Subcutaneous adipose tissue (tissue), 4 donors: Measurements from ENCODE around the gene MYO18B. TPM values are rescaled to one million over a fixed set of nuclear protein-coding genes. Genes with fewer than 3 reads are reported as not detected.

Source experiments
- CTCF ChIP-seq: fragments of 450-650 bp; IDR thresholded peaks from one replicate; pipeline ENCODE4 v1.5.1; 2016; ENCODE audit warnings: low read depth, mild to moderate bottlenecking, control low read depth, antibody characterized with exemption, moderate library complexity
- total RNA-seq, 4 donors: library from RNA; depleted of rRNA; stranded (reverse); fragments of >200 nt; gene quantifications; one replicate each; pipeline ENCODE4 v1.1.0, GENCODE V29; 2016

Gene MYO18B
- total RNA-seq, 4 donors from 2014 or later = under 0.01 TPM; not detected in 3

GRCh38 chr22:25956801-25957200, 214.8 kb downstream of the MYO18B start:
- TF ChIP-seq CTCF = no peak

DNA sequence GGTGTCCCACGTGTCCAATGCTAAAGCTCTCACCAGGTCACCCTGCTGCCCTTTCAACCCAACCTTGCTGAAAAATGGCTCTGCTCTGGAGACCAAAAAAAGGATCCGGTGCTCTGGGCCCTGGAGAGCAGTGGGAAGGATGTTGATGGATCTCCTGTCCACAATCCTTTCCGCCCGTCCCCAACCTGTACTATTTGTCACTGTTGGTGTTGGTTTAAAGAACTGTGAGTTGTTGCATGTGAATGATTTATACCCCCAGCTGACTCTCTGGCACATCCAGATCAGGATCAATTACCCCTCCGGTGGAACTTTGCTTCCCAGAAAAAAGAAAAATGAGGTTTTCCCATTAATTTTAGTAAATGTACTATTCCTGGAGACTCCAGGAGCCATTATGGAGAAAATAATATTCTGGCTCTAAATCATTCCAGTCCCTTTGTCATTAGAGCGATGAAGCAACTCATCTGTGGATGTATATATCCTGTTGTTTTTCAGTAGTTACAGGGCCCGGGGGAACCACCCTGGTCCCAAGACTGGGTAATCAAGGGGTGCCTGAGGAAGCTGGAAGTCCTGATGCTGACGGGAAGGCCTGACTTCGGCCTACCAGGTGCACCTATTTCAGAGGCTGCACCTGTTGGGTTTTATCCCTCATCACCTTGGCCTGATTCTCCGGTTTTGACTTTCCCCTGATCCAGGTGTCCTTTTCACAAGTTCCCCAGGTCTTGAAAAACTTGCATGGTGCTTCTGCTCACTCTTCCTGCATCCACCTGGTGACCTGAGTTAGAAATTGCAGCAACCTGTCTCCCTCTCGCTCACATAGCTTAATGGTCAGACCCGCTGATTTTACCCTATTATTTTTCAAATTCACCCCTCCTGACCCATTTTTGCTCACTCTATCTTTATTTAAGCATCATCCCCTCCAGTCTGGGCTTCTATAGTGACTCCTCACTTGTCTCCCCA, 218.1 kb downstream of the MYO18B start:
- no peak for TF ChIP-seq CTCF

GRCh38 chr22:25961699-25962098, 219.7 kb downstream of the MYO18B start:
- TF ChIP-seq CTCF = no peak

DNA sequence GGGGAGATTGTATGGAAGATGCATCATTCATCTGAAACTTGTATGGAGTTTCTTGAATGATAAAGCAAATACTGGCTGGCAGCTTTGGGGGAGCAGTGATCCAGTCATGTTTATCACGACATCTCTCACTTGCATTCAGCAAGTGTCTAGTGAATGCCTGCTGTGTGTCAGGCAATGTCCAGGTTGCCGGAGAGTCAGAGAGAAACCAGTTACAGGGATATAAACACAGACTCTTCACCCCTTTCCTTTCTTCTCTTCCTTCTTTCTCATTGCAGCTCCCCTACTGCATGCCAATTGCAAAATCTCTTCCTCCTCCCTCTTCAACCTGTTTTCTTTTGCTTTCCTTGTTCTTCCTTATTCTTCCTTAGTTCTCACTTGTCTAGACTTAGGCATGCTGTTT, 220.7 kb downstream of the MYO18B start:
- TF ChIP-seq CTCF = no peak

GRCh38 chr22:25964961-25965730, 223.2 kb downstream of the MYO18B start:
- no peak for TF ChIP-seq CTCF

- TF ChIP-seq CTCF = no peak
Observed at GRCh38 chr22:25966448-25966913, 224.5 kb downstream of the MYO18B start.

GRCh38 chr22:25969286-25969685, 227.3 kb downstream of the MYO18B start:
- no peak for TF ChIP-seq CTCF
